Liver (tissue), 3 donors: ENCODE results near the gene ANGPTL4.

Source experiments
- ATF3 ChIP-seq: IDR thresholded peaks from 2 replicates; pipeline ENCODE4 v1.6.1; 2016; ENCODE audit warnings: antibody characterized with exemption
- CTCF ChIP-seq: fragments of 150-350 bp; IDR thresholded peaks from 2 replicates; pipeline ENCODE4 v1.5.1; 2017; ENCODE audit warnings: improper control_type of control experiment, low read depth, low read length; ENCODE audit not compliant: missing input control
- GABPA ChIP-seq, 2 donors: IDR thresholded peaks in 1 of 2; conservative IDR thresholded peaks in 1 of 2; 2 replicates each; pipeline ENCODE4 v1.6.1; 2016; ENCODE audit warnings: antibody characterized with exemption in 2 of 2, mild to moderate bottlenecking in 1 of 2, moderate library complexity in 1 of 2
- JUND ChIP-seq, 2 donors: IDR thresholded peaks; 2 replicates each; pipeline ENCODE4 v1.6.1; 2016; ENCODE audit warnings: antibody characterized with exemption in 2 of 2
- REST ChIP-seq: IDR thresholded peaks from 2 replicates; pipeline ENCODE4 v1.6.1; 2016; ENCODE audit warnings: antibody characterized with exemption, mild to moderate bottlenecking
- donor health status: healthy.
- donor health status: healthy.

- no peak for TF ChIP-seq GABPA (IDR thresholded peaks at IDR 0.05 in 1 of 2, conservative IDR thresholded peaks at IDR 0.05 in 1 of 2)
- TF ChIP-seq CTCF, result no peak
- no peak for TF ChIP-seq REST
- TF ChIP-seq JUND (IDR thresholded peaks at IDR 0.05), result no peak
- no peak for TF ChIP-seq ATF3
Measured at GRCh38 chr19:8388612-8388958, 24.6 kb downstream of the ANGPTL4 start.
